B cell (primary cell): ENCODE measurements around the gene MIPEP. TPM values are rescaled to one million over a fixed set of nuclear protein-coding genes. Genes with fewer than 3 reads are reported as not detected.

Experiments used
- ATAC-seq: fragments of 200-7000 bp; cut with Tn5 transposase; one replicate; pipeline ENCODE4 v1.10.0; 2021; ENCODE audit warnings: low read depth, mild to moderate bottlenecking, moderate number of reproducible peaks, moderate library complexity
- CTCF ChIA-PET: fragments of 350-600 bp; sonication (Branson Sonifier 250); formaldehyde crosslinking; loops from one replicate; lab custom pipeline; 2021; ENCODE audit warnings: antibody characterized with exemption, inconsistent platforms; lab: Charles Lee
- POLR2A ChIA-PET: fragments of 350-600 bp; sonication (Branson Sonifier 250); formaldehyde crosslinking; loops from one replicate; lab custom pipeline; 2021; ENCODE audit warnings: antibody characterized with exemption; lab: Charles Lee
- DNase-seq: peaks from one replicate; pipeline ENCODE4 v3.0.0; 2013
- H2AFZ ChIP-seq: 2 replicates; pipeline ENCODE4 v1.6.1; 2012; ENCODE audit warnings: mild to moderate bottlenecking, low read depth, low read length; ENCODE audit not compliant: insufficient read depth, poor library complexity, severe bottlenecking
- H3K27ac ChIP-seq, 2 donors: 1 replicate in 1 of 2; 2 replicates in 1 of 2; pipeline ENCODE4 v1.5.1; 2012 to 2013; ENCODE audit warnings: low read length in 2 of 2, mild to moderate bottlenecking in 2 of 2, moderate library complexity in 1 of 2
- H3K27me3 ChIP-seq, 4 experiments: fragments of 200-600 bp in 1 of 4; sonication (generic) in 1 of 4; replicated peaks in 1 of 4; 1 replicate in 2 of 4; 2 replicates in 2 of 4; pipeline versions ENCODE4 v1.6.1 to v1.7.0; 2013 to 2016; ENCODE audit warnings: low read length in 3 of 4, mild to moderate bottlenecking in 2 of 4, mixed read lengths in 1 of 4, moderate library complexity in 1 of 4; ENCODE audit not compliant: insufficient read depth in 4 of 4, control insufficient read depth in 3 of 4; ENCODE audit errors: control extremely low read depth in 1 of 4
- H3K36me3 ChIP-seq, 2 experiments: replicated peaks in 1 of 2; 1 replicate in 1 of 2; 2 replicates in 1 of 2; pipeline versions ENCODE4 v1.6.1 to v1.7.1; 2013; ENCODE audit warnings: low read length in 1 of 2; ENCODE audit not compliant: insufficient read depth in 2 of 2, control insufficient read depth in 1 of 2; ENCODE audit errors: control extremely low read depth in 1 of 2, extremely low read depth in 1 of 2
- H3K4me1 ChIP-seq, 2 donors: fragments of 200-600 bp in 1 of 2; sonication (generic) in 1 of 2; 1 replicate in 1 of 2; 2 replicates in 1 of 2; pipeline versions ENCODE4 v1.5.1 to v1.6.1; 2013 to 2017; ENCODE audit warnings: low read length in 2 of 2; ENCODE audit not compliant: control insufficient read depth in 2 of 2, insufficient read depth in 2 of 2
- H3K4me2 ChIP-seq: replicated peaks from 2 replicates; pipeline ENCODE3; 2012; ENCODE audit warnings: mild to moderate bottlenecking, low read depth, low read length; ENCODE audit not compliant: poor library complexity, severe bottlenecking
- H3K4me3 ChIP-seq, 5 experiments: fragments of 200-600 bp in 1 of 5; sonication (generic) in 1 of 5; 1 replicate in 3 of 5; 2 replicates in 2 of 5; pipeline versions ENCODE4 v1.5.1 to v1.7.0; 2011 to 2016; ENCODE audit warnings: low read length in 4 of 5, mild to moderate bottlenecking in 4 of 5, low read depth in 2 of 5, control low read depth in 1 of 5, moderate library complexity in 1 of 5; ENCODE audit not compliant: insufficient read depth in 1 of 5; ENCODE audit errors: control extremely low read depth in 1 of 5, extremely low read depth in 1 of 5
- H3K79me2 ChIP-seq: fragments of 200-600 bp; sonication (generic); one replicate; pipeline ENCODE4 v1.6.0; 2016; ENCODE audit warnings: low read length; ENCODE audit not compliant: control insufficient read depth, insufficient read depth
- H3K9ac ChIP-seq: fragments of 200-600 bp; sonication (generic); 2 replicates; pipeline ENCODE4 v1.6.1; 2017; ENCODE audit warnings: mild to moderate bottlenecking, low read length, moderate library complexity
- H3K9me3 ChIP-seq, 3 donors: one replicate each; pipeline versions ENCODE4 v1.6.1 to v1.7.1; 2013; ENCODE audit warnings: low read length in 2 of 3; ENCODE audit not compliant: control insufficient read depth in 2 of 3, insufficient read depth in 1 of 3; ENCODE audit errors: control extremely low read depth in 1 of 3
- H4K20me1 ChIP-seq: 2 replicates; pipeline ENCODE4 v1.6.0; 2012; ENCODE audit warnings: mild to moderate bottlenecking, low read length; ENCODE audit not compliant: insufficient read depth, control insufficient read depth, poor library complexity, severe bottlenecking
- H3K27ac Mint-ChIP-seq: one replicate; pipeline ENCODE4 v1.8.0; 2021; ENCODE audit warnings: mixed read lengths
- H3K27me3 Mint-ChIP-seq: one replicate; pipeline ENCODE4 v1.8.0; 2021; ENCODE audit warnings: mixed read lengths
- H3K4me1 Mint-ChIP-seq: one replicate; pipeline ENCODE4 v1.8.0; 2021; ENCODE audit warnings: mixed read lengths
- H3K4me3 Mint-ChIP-seq: one replicate; pipeline ENCODE4 v1.8.0; 2021; ENCODE audit warnings: mixed read lengths
- H3K9me3 Mint-ChIP-seq: one replicate; pipeline ENCODE4 v1.8.0; 2022; ENCODE audit warnings: mixed read lengths; ENCODE audit not compliant: insufficient read depth
- EZH2 ChIP-seq: IDR thresholded peaks from 2 replicates; pipeline ENCODE4 v1.6.1; 2012; ENCODE audit warnings: borderline replicate concordance, low read depth, mild to moderate bottlenecking, moderate library complexity, low read length; ENCODE audit not compliant: insufficient read depth, poor library complexity, severe bottlenecking
- WGBS: methylation state at CpG from one replicate; pipeline ENCODE4 v1.1.5; 2013; ENCODE audit warnings: missing lambda C conversion rate; ENCODE audit not compliant: insufficient coverage; 5-methylcytosine and 5-hydroxymethylcytosine counted together
- intact Hi-C: fragments of 100-400 bp; cut with micrococcal nuclease; formaldehyde crosslinking; loops from one replicate; pipeline ENCODE4 v1.10.0; 2022
- polyA plus RNA-seq: library from polyadenylated mRNA; depleted of rRNA; stranded (reverse); fragments of >200 nt; gene quantifications from 2 replicates; pipeline ENCODE4 v1.2.3, GENCODE V29; 2012
- total RNA-seq, 2 donors: library from RNA; stranded (reverse); fragments of 120-200 nt in 1 of 2; gene quantifications; 1 replicate in 1 of 2; 2 replicates in 1 of 2; pipeline versions ENCODE4 v1.2.3 to v1.2.4, GENCODE V29; 2013 to 2022
- TF ChIP-seq, protein P1 (sequence below): fragments of 200-600 bp; IDR thresholded peaks from one replicate; pipeline ENCODE4 v1.8.0; 2022; ENCODE audit warnings: antibody characterized with exemption, mild to moderate bottlenecking

MIPEP gene
- total and polyA plus RNA-seq, 2 donors (not counting 1 experiment from before 2014, with no cell fraction given): 6.2 to 16.9 TPM

DNA sequence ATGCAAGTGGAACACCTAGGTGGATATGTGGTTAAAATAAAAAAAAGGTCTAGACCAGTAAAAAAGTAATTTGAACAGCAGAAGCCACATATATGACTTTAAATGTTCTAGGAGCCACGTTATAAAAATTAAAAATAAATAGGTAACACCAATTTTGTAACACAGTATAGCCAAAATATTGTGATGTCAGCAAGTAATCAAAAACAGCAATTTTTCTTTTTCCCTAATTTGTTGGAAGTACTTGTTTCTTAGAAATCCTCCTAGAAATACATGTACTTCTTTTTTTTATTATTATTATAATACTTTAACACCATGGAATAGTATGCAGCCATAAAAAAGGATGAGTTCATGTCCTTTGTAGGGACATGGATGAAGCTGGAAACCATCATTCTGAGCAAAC, 33.8 kb upstream of the MIPEP start:
- intact Hi-C loops: no loop called here
- Histone ChIP-seq H3K9ac (no peak overlapping the region), H4K20me1 (no peaks in the 10 kb centered on the region), H3K4me3 (no peak overlapping the region), H3K4me2 (no peak overlapping the region), H3K36me3 (no peaks in the 10 kb centered on the region), H3K27ac (no peak overlapping the region), H3K4me1 (no peaks in the 10 kb centered on the region), H3K27me3 (peaks cover 0 to 5% (median 2%) of the 10 kb centered on the region in 4 experiments), H3K79me2 (no peaks in the 10 kb centered on the region), H3K9me3 (no peaks in the 10 kb centered on the region), H2AFZ (no peak overlapping the region)
- ChIA-PET CTCF (no interaction called here), POLR2A (no interaction called here)
- ATAC-seq (no peak), DNase-seq (no peak)
- no peak for TF ChIP-seq EZH2
- TF ChIP-seq, protein P1, sequence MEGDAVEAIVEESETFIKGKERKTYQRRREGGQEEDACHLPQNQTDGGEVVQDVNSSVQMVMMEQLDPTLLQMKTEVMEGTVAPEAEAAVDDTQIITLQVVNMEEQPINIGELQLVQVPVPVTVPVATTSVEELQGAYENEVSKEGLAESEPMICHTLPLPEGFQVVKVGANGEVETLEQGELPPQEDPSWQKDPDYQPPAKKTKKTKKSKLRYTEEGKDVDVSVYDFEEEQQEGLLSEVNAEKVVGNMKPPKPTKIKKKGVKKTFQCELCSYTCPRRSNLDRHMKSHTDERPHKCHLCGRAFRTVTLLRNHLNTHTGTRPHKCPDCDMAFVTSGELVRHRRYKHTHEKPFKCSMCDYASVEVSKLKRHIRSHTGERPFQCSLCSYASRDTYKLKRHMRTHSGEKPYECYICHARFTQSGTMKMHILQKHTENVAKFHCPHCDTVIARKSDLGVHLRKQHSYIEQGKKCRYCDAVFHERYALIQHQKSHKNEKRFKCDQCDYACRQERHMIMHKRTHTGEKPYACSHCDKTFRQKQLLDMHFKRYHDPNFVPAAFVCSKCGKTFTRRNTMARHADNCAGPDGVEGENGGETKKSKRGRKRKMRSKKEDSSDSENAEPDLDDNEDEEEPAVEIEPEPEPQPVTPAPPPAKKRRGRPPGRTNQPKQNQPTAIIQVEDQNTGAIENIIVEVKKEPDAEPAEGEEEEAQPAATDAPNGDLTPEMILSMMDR: no peak
- H3K4me3 Mint-ChIP-seq: no peak overlapping the region
- H3K27me3 Mint-ChIP-seq: peaks cover 28% of the 10 kb centered on the region
- peaks cover 2% of the 10 kb centered on the region for H3K9me3 Mint-ChIP-seq
- H3K4me1 Mint-ChIP-seq: no peaks in the 10 kb centered on the region
- WGBS: no CpG with 5 or more reads among the region's 1 CpG
- H3K27ac Mint-ChIP-seq: no peak overlapping the region

DNA sequence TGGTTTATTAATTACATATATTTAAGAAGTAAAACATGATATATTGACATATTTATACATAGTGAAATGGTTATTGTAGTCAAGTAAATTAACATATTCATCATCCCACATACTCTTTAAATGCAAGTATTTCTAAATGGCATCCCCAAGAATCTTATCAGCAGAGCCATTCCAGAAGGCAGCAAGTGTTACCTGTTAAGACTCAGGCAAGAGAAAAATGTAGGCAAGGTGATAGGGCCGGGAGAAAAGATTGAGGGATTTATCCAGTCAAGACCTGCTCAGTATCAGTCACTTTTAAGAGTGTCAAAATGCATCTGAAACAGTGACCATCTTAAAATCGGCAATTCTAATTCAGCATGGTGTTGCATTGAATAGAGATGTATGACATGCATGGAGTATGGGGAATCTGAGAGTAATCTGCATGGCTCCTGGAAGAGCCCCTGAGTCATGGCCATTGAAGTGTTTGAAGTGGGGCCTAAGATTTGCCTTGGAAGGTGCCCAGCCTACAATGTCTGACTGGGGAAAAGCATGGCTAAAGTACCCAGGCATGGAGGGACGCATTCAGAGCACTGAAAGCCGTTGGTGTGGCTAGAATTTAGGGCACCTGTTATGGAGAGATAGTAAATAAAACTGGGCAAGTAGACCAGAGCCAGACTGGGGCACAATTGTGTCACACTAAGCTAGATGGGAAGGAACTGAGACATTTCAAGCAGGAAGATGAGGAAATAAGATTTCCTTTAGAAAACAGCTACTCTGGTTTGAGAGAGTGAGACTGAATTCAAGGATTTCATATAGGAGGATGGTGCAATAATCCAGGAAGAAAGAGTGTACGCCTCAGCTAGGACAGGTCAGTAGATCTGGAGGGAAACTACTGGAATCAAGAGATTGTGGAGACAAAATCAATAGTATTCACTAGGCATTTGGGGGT, 33.1 kb upstream of the MIPEP start:
- no peak for DNase-seq
- Mint-ChIP-seq H3K4me3 (no peak overlapping the region), H3K4me1 (no peaks in the 10 kb centered on the region), H3K27ac (no peak overlapping the region), H3K27me3 (peaks cover 36% of the 10 kb centered on the region), H3K9me3 (peaks cover 2% of the 10 kb centered on the region)
- TF ChIP-seq, protein P1: no peak
- no peak for TF ChIP-seq EZH2
- Histone ChIP-seq H3K79me2 (no peaks in the 10 kb centered on the region), H3K4me3 (no peak overlapping the region), H3K4me1 (no peaks in the 10 kb centered on the region), H3K9ac (no peak overlapping the region), H2AFZ (no peak overlapping the region), H4K20me1 (no peaks in the 10 kb centered on the region), H3K9me3 (no peaks in the 10 kb centered on the region), H3K36me3 (no peaks in the 10 kb centered on the region), H3K4me2 (no peak overlapping the region), H3K27me3 (peaks cover 0 to 12% (median 4%) of the 10 kb centered on the region in 4 experiments), H3K27ac (no peak overlapping the region)
- ATAC-seq: no peak
- intact Hi-C loops: no loop called here
- POLR2A ChIA-PET: no interaction called here
- WGBS: 68% methylated on average over 5 of the region's 5 CpGs
- CTCF ChIA-PET: interaction anchor here (0.6 kb wide), 1 partner anchor 349 kb away, joined by 3 read pairs; no protein-coding TSS in a partner anchor
